Activated naive CD4-positive, alpha-beta T cell treated with Interleukin-2 at 50 U/mL for 16 hours (primary cell): ENCODE data around the gene AEBP1.

ENCODE experiments used
- DNase-seq: peaks from one replicate; pipeline ENCODE4 v3.0.0-alpha.2; 2020

The AEBP1 gene

DNA sequence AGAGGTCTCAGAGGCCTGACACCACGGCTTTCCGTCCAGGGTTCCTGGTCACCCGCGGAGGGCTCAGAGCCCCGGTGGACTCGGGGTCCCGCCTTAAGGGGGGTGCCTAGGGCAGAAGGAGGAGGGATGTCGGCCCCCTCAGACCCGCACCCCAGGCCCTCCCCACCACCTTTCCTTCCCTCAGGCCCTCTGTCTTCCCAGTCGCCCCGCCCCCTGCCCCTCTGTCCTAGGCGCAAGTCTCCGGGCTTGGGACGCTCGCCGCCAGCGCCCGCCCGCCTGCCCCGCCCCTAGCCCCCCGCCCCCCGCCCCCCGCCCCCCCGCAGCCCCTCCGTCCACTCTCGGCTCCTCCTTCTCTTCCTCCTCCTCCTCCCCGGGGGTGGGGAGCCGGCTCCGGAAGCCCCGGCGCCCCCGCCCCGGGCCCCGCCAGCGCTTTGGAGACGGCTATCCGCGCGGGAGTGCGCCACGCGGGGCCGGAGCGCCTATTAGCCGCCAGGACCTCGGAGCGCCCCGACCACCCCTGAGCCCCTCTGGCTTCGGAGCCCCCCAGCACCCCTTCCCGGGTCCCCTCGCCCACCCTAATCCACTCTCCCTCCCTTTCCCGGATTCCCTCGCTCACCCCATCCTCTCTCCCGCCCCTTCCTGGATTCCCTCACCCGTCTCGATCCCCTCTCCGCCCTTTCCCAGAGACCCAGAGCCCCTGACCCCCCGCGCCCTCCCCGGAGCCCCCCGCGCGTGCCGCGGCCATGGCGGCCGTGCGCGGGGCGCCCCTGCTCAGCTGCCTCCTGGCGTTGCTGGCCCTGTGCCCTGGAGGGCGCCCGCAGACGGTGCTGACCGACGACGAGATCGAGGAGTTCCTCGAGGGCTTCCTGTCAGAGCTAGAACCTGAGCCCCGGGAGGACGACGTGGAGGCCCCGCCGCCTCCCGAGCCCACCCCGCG, at the start of gene AEBP1:
TSS of gene AEBP1 (plus strand) at position 423 of the 937 bp plus-strand sequence. CDS start at position 744, 321 bp downstream.
- DNase-seq, result no peak

DNA sequence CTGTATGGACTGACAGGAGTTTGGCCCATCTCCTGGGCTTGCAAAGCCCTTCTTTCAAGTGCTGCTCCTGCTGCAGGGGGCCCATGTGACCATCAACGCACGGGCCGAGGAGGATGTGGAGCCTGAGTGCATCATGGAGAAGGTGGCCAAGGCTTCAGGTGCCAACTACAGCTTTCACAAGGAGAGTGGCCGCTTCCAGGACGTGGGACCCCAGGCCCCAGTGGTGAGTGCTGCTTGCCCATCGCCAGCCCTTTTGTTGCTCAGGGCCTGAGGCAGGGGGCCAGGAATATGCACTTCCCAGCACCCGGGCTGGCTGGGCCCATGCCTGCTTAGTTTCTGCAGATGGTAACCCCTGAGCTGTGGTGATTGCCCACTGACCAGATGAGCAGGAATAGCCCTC, 47.5 kb upstream of the AEBP1 start:
- DNase-seq, result no peak

DNA sequence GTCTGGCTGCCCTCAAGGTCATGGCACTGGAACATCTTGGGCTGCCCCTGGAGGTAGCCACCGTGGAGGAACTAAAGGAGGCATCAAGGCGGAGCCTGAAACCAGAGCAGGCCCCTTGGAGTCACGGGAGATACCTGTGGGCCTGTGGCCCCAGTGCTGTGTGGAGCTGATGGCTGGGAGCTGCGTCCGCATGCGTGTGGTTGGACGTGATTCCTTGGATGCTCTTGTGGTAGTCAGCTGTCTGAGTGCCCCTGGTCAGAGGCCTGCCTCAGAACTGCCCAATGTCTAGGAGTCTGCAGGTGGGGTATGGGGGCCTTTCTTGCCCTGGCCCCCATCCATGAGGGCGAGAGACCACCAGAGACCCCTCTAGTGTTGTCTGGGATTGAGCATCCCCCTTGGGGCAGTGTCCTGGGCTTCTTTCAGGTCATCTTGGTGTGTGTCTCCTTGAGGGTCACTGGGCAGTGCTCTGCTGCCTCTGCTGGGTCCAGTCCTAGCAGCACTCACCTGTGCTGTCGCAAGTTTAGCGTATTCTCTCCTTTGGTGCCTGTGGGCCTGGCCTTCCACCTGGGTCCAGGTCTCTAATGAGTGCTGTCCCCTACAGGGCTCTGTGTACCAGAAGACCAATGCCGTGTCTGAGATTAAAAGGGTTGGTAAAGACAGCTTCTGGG, 46.8 kb upstream of the AEBP1 start:
- no peak for DNase-seq

DNA sequence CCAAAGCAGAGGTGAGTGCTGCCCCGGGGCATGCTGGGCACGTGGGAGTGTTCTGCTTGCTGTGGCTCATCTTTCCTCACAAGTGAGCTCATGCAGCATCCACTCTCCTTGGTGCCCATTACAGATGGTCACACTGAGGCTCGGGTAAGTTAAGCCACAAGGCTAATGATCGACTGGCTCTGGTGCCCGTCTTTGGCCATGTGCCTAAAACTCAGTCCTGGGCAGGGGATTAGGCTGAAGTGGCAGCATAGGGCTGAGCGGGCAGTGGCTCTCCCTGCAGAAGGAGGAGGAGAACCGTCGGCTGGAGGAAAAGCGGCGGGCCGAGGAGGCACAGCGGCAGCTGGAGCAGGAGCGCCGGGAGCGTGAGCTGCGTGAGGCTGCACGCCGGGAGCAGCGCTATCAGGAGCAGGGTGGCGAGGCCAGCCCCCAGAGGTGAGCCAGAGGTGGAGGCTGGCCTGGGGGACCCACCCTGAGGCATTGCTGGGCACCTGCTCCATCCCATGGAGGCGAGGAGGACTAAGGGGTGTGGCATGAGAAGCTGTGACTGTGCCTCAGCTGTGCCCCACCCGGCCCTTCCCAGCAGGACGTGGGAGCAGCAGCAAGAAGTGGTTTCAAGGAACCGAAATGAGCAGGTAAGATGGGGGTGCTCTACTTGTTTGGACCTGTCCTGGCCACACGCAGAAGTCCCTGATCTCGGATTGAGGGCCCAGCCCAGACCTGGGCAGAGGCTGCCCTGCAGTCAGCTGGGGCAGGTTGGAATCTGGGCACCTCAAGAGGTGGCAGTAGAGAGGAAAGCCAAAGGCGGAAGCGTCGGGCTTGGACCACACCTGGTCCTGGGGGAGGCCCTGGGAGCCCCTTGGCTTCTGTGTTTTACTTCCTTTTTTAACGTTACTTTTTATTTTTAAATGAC, 46.0 kb upstream of the AEBP1 start:
- no peak for DNase-seq

DNA sequence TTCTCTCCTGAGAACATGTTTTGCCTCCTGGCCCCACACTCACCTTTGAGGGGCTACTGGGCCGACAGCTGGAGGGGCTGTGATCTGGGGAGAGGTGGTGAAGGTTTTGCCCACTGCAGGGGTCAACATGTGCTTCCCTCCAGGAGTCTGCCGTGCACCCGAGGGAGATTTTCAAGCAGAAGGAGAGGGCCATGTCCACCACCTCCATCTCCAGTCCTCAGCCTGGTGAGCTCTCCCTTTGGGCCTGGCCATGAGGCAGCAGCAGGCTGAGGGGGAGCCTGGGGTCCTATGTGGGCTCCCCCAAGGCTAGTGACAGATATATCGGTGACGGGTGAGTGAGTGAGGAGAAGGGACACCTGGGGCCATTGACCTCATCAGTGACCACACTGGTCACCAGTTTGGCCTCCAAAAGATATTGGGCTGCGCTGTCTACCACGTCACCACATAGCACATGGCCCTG, 45.4 kb upstream of the AEBP1 start:
- DNase-seq, result no peak

DNA sequence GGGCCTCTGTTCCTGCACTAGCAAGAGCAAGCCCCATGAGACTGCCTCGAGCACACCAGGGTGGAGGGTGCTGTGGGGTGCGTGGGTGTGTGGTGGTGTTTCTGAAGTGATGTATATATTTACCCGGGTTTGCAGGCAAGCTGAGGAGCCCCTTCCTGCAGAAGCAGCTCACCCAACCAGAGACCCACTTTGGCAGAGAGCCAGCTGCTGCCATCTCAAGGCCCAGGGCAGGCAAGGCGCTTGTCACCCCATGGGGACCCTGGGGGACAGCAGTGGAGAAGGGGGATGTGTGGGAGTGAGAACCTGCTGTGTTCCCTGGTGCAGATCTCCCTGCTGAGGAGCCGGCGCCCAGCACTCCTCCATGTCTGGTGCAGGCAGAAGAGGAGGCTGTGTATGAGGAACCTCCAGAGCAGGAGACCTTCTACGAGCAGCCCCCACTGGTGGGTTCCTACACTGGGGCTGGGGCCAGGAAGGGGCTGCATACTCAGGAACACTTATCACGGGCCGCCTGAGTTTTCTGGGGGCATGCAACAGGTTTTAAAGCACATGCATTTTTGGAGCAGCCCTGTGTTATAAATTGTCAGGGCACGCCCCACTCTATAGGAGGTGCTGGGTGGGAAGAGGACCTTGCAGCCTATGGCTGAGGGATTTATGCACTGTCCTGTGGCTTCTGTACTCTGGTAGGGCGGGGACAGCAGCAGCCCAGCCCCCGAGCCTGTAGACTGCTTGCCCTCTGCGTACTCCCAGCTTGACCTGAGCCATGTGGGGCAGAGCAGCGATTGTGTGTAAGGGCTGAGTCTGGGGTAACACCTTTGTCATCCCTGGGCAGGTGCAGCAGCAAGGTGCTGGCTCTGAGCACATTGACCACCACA, 44.7 kb upstream of the AEBP1 start:
- no peak for DNase-seq

DNA sequence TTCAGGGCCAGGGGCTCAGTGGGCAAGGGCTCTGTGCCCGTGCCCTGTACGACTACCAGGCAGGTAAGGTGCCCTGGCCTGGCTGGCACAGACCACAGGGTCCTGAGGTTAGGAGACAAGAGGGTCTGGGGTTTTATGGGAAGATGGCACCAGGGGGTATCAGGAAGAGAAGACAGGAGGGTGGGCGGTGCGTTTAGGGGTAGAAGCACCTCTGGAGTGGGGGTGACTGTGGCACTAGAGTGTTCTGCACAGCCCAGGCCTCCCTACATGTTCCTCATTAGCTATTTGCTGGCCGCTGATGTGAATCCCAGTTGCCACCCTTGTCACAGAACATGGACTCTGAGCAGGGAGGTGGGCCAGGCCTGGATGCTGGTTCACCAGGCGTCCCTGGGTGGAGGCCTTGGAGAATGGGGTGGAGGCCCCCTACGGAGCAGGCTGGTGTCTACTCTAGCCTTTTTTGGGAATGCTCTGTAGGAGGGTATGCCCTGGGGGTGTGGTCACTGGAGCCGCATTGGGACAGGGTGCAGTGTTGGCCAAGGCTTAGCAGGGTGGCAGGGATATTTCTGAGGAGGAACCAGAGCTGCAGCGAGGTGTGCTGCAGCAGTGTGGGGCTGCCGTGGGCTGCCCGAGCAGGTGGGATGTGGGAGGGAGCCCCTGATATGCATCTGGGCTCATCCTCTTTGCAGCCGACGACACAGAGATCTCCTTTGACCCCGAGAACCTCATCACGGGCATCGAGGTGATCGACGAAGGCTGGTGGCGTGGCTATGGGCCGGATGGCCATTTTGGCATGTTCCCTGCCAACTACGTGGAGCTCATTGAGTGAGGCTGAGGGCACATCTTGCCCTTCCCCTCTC, 43.8 kb upstream of the AEBP1 start:
- no peak for DNase-seq

DNA sequence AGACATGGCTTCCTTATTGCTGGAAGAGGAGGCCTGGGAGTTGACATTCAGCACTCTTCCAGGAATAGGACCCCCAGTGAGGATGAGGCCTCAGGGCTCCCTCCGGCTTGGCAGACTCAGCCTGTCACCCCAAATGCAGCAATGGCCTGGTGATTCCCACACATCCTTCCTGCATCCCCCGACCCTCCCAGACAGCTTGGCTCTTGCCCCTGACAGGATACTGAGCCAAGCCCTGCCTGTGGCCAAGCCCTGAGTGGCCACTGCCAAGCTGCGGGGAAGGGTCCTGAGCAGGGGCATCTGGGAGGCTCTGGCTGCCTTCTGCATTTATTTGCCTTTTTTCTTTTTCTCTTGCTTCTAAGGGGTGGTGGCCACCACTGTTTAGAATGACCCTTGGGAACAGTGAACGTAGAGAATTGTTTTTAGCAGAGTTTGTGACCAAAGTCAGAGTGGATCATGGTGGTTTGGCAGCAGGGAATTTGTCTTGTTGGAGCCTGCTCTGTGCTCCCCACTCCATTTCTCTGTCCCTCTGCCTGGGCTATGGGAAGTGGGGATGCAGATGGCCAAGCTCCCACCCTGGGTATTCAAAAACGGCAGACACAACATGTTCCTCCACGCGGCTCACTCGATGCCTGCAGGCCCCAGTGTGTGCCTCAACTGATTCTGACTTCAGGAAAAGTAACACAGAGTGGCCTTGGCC, 43.0 kb upstream of the AEBP1 start:
- DNase-seq, result no peak

DNA sequence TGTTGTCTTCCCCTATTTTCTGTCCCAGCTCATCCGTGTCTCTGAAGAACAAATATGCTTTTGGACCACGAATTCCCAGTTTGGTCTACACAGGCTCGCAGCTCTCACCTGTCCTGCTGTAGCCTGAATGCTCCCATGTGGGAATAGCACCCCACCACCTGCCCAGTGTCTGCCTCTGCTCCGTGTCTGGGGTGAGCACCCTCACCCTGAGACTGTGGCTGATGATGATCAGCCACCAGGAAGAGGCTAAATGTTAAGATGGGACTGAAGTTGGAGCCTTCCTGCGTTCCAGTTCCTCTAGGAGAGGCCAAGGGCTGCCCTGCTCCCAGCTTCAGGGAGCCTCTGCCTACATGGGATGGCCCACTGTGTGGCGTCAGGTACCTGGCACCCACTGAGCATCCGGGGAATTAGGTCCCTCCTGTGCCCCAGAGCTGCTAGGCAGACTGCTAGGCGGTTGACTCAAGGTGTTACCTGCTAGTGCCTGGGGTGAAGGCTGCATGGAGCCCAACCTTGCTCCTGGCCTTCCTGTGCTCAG, 42.4 kb upstream of the AEBP1 start:
- DNase-seq, result no peak

DNA sequence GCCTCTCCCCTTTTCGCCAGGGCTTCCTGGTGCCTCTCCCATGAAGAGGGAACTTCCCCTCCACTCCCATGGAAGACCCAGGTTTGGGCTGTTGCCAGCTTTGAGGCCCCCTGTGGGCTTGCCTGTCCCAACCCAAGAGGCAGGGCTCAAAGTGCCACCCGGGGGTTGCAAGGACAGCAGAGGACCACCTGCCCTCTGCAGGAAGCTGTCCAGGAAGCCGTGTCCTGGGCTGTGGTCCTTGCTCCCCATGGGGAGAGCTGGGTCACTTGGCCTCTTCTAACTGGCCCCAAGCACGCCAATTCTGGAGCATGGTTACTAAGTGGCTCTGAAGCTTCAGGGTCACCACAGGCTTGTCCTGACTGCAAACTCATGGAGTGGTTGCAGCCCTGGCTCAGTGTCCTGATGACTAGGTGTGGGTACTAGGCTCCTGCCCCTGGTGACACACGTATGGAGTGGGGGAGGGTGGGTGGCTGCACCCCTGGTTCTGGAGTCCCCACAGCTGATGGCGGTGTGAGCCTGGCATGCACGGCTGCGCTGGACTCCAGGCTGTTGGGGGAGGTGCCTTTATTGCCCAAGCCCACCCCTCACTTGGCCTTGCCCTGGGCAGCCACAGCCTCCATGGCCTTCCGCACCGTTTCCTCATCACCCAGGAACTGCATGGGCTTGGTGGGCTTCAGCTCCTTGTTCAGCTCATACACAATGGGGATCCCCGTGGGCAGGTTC, 41.8 kb upstream of the AEBP1 start:
- DNase-seq, result no peak

DNA sequence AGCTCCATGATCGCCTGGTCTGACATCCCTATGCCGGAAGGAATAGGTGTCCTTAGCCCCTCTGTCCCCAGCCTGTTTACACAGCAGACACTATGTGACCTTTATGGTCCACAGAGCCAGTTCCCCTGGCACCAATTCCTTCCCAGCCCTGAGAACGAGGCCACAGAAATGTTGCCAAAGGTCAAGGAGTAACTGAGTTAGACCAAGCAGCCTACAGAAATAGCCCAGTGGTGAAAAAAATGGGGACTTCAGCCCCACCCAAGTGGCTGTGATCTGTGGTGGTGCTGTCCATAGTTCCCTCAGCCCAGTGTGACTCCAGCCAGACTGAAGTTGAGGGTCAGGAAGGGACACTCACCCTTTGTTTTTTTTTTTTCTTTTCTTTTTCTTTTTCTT, 41.2 kb upstream of the AEBP1 start:
- no peak for DNase-seq

DNA sequence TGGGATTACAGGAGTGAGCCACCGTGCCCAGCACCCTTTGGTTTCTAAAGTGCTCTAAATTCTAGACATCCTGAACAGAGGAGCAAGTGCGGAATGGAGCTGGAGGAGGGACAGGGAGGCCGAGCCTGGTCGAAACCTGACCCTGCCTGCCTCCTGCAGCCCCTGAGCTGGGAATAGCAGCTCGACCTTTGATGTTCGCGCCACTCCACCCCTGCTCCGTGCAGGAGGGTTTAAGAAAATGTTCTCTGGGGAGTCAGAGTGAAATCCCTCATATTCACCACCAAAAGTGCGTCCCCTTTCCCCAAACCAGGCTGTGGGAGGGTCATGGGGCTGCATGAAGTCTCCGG, 40.6 kb upstream of the AEBP1 start:
- DNase-seq, result no peak

DNA sequence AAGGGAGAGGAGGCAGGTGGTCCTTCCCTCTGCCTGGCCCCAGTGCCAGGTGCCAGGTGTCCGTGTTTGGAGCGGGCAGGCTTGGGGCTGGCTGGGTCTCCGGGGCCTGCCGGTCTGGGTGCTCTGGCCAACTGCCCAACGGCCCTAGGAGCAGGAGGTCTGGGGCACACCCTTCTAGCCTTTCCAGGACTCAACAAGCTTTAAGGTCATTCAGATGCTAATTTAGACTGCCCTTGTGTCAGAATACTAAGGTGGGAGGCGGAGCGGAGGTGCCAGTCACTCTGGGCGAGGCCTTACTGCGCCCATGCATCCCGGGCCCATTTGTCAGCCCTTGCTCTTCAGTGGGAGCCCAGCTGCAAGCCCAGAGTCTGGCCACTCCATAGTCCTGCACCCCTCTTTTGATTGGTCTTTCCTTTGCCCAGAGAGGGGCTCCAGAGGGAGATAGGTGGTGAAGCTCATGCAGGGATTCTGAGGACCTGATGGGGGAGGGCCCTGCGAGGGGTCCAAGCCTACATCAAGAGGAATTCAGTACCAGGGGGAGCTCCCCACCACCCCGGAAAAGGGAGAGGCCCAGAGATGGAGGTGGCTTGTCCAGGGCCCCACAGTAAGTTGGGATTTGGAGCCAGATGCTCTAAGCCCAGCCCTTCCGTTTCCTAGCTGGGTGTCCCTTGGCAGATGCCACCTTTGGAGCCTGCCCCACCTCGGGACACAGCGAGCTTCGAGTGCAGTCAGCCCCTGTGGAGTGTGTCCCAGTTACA, 40.1 kb upstream of the AEBP1 start:
- no peak for DNase-seq

DNA sequence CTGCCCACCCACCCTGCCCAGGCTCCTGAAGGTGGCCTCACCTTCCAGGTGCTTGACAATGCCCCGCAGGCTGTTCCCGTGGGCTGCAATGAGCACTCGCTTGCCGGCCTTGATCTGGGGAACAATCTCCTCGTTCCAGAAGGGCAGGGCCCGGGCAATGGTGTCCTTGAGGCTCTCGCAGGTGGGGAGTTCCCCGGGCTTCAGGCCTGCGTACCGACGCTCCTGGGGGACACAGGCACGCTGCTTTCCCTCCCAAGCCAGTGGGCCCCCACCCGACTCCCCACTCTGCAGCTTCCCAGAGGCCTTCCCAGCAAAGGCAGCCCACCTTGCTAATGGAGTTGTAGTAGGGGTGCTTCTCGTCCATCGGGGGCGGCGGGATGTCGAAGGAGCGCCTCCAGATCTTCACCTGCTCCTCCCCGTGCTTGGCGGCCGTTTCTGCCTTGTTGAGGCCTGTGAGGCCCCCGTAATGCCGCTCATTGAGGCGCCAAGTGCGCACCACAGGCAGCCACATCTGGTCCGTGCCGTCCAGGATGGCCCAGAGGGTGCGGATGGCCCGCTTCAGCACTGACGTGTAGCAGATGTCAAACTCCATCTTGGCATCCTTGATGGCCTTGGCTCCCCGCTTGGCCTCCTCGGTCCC, 39.2 kb upstream of the AEBP1 start:
- DNase-seq, result no peak

DNA sequence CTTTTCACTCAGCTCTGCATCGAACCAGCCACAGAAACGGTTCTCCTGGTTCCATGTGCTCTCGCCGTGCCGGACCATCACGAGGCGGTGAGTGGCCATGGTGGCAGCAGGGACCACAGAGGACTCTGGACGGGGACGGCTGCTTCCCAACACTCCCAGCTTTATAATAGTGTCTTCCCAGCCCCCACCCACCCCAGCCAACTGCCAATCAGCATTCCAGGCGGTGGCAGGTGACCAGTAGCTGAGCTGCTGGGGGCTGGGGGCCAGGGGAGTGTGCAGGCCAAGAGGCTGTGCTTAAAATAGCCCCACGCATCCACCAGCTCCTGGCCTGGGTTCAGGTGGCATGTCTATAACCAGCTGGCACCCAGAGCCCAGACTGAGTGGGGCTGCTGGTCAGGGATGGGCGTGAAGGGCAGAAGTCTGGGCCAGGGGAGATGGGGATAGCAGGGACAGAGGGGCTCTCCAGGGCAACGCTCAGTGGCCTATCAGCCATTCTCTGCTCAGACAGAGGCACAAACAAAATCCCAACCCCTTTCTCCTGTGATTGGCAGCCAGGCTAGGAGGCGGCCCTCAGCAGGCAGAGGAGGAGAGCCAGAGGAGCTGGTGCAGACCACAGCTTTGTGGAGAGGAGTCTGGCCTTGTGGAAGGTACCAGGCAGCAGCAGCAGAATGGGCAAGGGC, 38.6 kb upstream of the AEBP1 start, which contains the start of gene PGAM2:
TSS of gene PGAM2 (minus strand) at position 137 of the 680 bp plus-strand sequence. CDS start at position 99, 38 bp downstream.
- DNase-seq, result no peak

DNA sequence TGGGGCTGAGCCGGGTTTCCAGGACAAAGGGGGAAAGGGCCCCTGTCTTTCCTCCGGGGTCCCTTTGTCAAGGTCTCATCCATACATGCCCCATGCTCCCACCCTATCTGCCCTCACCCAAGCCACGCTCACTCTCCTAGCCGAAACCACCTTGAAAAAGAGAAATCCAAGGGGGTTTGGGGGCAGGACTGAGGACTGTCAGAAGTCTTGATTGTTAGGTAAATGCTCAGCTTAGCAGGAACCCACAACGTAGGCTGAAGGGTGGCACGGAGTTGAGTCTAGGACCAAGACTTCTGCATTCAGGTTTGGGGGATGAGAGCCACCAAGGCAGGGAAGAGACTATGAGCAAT, 38.1 kb upstream of the AEBP1 start:
- DNase-seq, result no peak

DNA sequence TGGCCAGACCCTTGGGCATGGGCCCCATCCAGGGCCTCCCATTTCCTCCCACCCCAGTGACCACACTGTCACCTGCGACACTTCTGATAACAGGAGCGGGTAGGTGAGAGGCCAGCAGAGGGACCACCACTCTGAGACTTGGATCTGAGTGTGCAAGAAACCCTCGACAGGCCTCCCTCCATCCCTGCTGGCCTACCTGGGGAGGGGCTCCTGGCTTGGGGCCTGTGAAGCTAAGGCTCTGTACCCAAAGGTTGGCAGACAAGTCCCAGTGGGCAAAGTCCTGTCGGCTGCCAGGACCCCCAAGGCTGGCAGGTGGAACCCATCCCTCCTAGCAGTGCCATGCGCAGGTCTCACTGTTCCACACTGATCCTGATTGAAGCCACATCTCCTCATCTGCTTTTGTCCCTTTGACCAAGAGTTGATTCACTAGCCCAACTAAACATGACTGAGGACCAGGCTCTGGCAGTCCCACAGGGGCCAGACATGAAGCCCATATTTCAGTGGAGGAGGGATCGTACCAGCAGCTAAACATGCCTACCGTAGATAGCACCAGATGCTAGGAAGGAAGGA, 37.6 kb upstream of the AEBP1 start:
- DNase-seq, result no peak
